Astrocyte of the spinal cord (primary cell): ENCODE results near the gene CECR2.
"Not testable (repeated sequence)": the region's sequence is repeated elsewhere in the genome, so short reads cannot be mapped to it uniquely, and the experiment has no call there.

Experiments used
- DNase-seq: peaks from one replicate; pipeline ENCODE4 v3.0.0; 2011; ENCODE audit warnings: low read depth, low spot score
- H3K4me3 ChIP-seq: 2 replicates; pipeline ENCODE4 v1.5.1; 2011; ENCODE audit warnings: low read depth, mild to moderate bottlenecking, low read length, moderate library complexity
- CTCF ChIP-seq: IDR thresholded peaks from 2 replicates; pipeline ENCODE4 v1.5.1; 2012; ENCODE audit warnings: low read depth, mild to moderate bottlenecking, low read length, inconsistent platforms
- in situ Hi-C: cut with HindIII; loops from 2 replicates; pipeline ENCODE4 v1.10.0; 2017; ENCODE audit warnings: low sequenced_read_pairs

CECR2 gene

GRCh38 chr22:17513612-17514011, 144.4 kb downstream of the CECR2 start:
- in situ Hi-C loops, result no loop called here
- DNase-seq, result no peak
- no peak for TF ChIP-seq CTCF
- no peak overlapping the region for H3K4me3 ChIP-seq

DNA sequence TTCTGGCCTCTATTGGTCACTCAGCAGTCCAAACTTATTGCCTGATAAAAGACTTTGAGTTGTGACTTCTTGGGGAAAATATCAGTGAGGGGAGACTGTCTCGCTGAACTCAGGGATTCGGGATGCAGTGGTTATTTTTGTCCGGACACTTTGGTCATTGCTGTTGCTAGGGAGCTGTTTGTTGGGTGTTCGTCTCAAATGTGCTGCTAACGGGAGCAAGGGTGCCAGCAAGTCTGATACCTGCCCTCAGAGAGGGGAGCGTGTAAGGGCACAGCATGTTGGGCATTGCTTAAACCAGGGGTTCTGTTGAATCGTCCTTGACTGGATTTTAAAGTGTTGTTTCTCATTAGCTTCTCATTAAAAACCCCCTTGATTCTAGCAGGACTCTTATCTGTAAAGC, 144.8 kb downstream of the CECR2 start:
- DNase-seq, result no peak
- TF ChIP-seq CTCF, result no peak
- in situ Hi-C loops, result no loop called here
- no peak overlapping the region for H3K4me3 ChIP-seq

DNA sequence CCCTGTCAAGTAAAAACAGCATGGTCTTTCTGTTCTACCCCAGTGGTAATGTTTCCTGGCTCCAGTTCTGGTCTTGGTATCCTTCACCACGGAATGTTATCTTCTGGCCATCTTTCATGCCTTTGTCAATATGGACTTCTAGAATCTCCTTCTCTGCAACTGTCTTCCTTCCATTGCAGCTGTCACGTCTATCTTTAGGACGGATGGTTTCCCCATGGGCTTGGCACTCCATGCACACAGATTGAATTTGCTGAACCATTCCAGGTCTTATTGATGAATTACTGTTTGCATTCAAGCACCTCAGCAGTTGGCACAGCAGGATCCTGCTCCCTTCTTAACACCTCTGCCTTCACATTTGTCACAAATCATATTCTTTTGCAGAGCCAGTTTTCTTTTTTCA, 149.1 kb downstream of the CECR2 start:
- in situ Hi-C loops, result no loop called here
- no peak for DNase-seq
- TF ChIP-seq CTCF, result no peak
- no peak overlapping the region for H3K4me3 ChIP-seq

- H3K4me3 ChIP-seq, DNase-seq, in situ Hi-C loops: not testable (repeated sequence)
Measured at GRCh38 chr22:17521971-17522370, 152.7 kb downstream of the CECR2 start.

DNA sequence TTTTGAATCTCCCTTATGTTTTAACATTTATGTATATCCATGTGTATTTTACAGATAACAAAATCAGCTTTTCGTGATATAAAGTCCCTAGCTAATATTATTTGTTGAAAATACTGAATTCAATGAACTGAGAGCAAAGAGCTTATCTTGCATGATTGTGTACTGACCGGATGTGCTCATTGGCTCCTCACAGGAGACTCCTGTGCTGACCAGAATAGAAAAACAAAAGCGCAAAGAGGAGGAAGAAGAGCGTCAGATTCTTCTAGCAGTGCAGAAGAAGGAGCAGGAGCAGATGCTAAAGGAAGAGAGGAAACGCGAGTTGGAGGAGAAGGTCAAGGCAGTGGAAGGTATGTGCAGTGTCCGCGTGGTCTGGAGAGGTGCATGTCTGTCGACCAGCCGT, 154.7 kb downstream of the CECR2 start:
- H3K4me3 ChIP-seq, result no peak overlapping the region
- in situ Hi-C loops, result no loop called here

DNA sequence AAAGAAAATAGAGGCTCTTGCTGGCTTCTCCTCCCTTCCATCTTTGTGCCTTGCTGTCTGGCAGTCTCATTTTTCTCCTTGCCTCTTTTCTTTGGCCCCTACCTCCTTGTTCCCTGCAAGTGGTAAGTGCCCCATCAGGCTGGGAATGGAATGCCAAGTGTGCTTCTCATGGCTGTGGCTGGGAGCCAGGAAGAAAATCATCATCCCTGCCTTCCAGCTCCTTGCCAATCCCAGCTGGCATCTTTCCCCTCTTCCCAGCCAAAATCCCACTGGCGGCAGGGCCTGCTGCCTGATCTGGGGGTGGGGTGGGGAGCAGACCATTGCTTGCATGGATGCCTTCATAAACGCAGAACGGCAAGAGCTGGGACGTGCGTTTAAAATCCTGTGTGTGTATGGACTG, 167.0 kb downstream of the CECR2 start:
- DNase-seq, result peak; percentile 6
- H3K4me3 ChIP-seq, result no peak overlapping the region
- in situ Hi-C loops, result no loop called here
- no peak for TF ChIP-seq CTCF

More for the DNA sequence above, 154.7 kb downstream of the CECR2 start:
- no peak for DNase-seq
- TF ChIP-seq CTCF, result no peak

DNA sequence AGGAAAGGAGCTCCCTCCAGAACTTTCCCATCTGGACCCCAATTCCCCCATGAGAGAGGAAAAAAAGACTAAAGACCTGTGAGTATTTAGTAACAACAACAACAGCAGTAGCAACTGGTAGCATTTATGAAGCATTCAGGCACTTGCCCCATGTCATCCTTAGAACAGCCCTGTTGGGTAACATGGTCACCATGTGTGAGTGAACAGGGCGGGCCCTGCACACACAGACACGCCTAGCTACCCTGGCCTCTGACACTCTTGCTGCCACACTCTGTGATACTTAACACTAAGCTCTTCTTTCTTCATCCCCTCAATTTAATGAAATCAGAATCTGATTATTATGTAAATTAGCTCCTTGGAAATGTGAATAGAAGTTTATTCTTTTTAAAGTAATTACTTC, 167.9 kb downstream of the CECR2 start:
- in situ Hi-C loops, result no loop called here
- H3K4me3 ChIP-seq, result no peak overlapping the region
- DNase-seq, result no peak
- no peak for TF ChIP-seq CTCF
